GM19238 (cell line): ENCODE data around the gene RPS2.

Experiments used
- DNase-seq: peaks from one replicate; pipeline ENCODE4 v3.0.0; 2011; ENCODE audit warnings: low spot score; ENCODE audit not compliant: insufficient read length

The RPS2 gene

DNA sequence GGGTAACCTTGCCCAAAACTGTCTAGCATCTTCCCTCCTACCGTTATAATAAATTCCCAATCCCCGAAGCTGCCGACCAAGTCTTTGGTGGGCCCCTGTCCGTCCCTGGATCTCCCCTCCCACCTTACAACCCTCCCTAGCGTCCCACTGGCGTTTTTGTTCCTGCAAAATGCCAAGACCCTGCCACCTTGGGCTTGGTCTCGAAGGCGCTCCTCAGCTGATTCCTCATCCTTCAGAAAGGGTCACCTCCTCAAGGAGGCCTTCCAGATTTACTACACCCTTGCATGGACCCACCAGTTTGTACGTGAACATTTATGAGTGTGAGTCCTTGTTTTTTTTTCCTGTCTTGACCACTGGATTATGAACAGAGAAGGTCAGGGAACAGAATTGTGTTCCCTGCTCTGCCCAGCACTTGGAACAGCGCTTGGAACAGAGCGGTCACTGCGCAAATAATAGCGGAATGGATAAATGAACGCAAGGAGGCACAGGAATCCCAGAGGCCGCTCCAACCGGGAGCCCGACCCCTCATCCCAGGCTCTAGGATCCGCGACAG is 18.4 kb upstream of the RPS2 start:
- no peak for DNase-seq

DNA sequence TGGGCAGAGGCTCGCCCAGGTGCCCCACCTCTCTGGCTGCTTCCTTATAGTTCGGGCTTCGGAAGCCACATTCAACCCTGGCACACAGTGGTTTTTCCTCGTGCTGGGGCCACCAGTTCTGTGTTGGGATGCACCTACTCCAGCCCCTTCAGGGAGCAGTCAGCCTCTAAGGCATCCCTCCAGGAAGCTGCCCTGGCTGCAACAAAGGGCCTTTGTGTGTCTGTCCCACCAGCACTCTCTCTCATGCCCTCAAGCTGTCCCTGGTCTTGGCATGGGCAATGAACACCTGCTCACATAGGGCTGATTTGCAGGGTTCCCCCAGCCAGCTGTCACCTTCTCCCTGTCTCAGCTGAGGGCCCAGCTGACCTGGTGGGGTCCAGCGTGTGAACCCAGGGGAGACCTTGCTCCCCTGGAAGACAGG is 17.4 kb upstream of the RPS2 start:
- DNase-seq = no peak

DNA sequence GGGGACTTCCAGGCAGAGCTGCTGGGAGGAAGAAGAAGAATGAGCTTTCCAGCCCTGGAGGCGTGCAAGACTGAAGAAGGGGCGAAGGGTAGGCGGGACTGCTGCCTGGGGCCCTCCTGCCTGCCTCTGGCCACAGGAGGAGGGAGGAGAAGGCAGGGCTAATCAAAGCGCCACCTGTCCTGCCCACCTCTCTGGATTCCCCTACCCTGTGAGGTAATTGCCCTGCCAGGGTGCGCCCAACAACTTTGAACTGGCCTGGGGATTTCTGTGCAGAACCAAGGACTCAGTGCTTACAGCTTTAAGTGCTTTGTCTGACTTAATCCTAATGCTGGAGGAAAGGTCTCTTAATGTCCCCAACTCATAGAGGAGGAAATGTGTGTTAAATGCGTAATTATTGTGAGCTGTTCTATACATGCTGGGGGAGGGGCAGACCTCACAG is 16.8 kb upstream of the RPS2 start, which contains the start of gene NOXO1:
TSS of gene NOXO1 (minus strand) at position 72 of the 439 bp plus-strand sequence. CDS start 290 bp downstream, outside the sequence.
- no peak for DNase-seq

DNA sequence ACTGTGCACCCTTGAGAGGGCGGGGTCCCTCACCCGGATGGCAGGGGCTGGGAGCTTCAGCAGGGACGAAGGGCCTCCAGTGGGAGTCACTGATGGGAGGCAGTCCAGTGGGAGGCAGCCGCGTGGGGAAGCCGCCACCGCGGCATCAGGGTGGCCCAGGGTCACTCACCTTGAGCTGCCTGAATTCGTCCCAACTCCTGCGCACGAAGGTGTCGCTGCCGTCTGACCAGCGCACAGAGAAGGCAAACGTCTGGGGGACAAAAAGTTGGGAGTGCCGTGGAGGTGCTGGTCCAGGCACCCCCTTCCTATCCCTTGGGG is 16.1 kb upstream of the RPS2 start:
- no peak for DNase-seq

DNA sequence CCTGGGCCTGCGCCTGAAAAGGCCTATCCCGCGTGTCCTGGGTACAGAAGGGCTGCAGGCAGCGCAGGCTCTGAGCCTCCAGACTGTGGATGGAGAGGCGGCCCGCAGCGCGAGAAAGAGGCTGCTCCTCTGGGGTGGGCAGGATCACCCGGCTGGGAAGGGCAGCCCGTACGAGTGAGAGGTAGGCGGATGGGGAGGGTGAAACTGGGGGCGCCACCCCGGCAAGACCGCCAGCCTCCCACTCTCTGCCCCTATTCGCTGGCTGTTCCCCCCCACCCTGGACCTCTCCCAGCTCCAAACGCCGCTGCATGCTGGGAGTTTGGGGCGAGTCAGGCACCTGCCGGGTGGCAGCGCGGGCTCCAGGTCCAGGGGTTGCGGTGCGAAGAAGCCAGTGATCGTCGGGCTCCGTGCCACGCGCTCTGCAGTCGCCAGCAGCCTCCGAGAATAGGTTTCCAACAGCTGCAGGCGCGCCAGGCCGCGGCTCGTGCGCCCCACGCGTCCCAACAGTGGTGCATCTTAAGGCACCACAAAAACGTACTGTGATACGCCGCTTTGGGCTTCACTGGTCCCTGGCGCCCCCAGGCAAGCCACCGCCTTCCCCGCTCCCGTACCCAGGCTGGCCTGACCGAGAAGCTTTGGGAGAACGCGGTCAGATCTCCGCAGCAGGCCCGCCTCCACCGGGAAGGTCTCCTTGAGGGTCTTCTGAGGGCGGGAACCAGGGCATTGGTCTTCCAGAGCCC is 15.6 kb upstream of the RPS2 start:
- DNase-seq = no peak

DNA sequence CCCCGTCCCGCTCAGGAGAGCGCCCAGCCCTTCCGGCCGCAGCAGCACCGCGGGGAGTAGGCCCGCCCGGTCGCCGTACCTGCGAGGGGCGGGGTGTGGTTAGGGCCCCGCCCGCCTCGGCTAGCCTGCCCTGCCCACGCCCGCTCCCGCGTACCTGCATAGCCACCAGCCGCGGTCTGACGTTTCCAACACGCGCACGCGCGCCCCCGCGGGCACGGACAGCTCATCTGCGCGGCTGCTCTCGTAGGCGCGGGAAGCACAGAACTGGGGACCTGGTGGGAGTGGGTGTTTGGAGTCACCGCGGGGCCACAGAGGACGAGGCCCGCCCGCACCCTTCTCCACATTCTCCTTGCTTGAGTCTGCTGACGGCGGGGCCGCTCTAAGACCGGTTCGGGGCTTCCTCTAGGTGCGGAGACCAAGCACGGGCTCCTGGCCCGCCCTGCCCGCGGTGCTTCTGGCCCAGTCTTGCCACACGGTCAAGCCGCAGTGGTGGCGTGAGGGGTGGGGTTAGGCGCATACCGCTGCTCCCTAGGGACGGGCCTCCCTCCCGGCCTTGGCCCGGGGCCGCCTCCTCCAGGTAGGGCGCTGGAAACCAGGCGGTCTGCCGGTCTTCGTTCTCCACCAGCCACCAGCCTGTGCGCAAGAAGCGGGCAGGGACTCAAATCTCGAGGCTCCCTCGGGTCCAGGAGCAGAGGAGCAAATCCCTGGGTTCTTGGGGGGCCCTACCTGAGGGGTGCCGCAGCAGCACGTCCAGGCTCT is 14.8 kb upstream of the RPS2 start:
- no peak for DNase-seq

DNA sequence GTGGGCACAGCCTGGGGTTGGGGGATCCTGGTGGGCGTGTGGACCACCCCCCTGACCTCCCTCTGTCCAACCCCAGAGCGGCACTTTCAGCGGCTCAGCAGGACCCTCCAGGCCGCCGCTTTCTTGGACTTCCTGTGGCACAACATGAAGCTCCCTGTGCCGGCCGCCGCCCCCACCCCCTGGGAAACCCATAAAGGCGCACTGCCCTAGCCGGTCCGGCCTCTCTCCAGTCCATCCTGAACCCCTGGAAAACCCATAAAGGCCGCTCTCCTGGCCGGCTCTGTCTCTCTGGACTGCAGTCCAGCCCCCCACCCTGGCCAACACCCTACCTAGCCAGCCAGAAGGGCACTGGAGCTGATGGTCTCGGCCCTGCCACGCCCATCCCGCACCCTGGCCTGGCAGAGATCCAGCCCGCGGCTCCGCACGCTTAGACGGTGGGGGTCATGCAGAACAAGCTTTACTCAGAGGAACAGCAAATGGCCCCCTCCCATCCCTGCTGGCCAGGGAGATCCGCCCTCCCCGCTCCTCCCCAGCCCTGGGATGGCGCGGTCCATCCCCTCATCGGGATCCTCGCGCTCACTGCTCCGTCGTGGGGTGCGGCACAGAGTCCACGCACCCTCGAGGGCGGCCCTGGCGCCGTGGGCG is 14.0 kb upstream of the RPS2 start:
- DNase-seq = no peak

DNA sequence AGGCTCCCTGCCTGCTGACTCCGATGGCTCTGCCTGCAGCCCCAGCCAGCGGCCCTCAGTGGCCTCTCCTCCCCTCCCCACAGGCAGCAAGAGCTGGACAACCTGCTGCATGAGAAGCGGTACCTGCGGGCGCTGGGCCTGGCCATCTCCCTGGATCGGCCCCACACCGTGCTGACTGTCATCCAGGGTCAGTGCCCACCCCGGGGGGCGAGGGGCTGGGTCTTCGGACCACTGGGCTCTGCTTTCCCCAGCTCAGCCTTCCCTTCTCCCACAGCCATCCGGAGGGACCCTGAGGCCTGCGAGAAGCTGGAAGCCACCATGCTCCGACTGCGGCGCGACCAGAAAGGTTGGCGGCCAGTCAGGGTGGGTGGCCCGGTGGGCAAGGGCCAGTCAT is 13.2 kb upstream of the RPS2 start:
- DNase-seq = no peak

DNA sequence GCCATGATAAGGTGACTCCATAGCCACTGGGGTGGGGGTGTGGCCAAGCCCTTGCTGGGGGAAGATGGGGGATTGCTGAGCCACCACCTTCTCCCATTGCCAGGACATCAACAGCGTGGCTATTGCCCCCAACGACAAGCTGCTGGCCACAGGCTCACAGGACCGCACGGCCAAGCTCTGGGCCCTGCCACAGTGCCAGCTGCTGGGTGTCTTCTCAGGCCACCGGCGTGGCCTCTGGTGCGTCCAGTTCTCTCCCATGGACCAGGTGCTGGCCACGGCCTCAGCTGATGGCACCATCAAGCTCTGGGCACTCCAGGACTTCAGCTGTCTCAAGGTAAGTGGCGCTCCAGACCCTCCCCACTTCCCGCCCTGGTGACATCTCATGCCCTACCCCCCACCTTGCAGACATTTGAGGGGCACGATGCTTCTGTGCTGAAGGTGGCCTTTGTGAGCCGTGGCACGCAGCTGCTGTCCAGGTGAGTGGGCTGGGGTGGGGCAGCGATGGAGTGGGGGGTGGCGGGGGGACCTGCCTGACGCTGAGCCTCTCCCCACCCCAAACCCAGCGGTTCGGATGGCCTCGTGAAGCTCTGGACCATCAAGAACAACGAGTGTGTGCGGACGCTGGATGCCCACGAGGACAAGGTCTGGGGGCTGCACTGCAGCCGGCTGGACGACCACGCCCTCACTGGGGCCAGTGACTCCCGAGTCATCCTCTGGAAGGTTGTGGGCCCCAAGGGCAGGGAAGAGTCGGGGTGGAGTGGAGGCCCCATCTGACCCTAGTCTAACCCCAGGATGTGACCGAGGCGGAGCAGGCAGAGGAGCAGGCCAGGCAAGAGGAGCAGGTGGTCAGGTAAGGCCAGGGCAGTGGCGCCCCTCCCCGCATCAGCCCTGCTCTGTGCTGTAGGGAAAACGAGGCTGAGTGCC is 12.6 kb upstream of the RPS2 start:
- no peak for DNase-seq

DNA sequence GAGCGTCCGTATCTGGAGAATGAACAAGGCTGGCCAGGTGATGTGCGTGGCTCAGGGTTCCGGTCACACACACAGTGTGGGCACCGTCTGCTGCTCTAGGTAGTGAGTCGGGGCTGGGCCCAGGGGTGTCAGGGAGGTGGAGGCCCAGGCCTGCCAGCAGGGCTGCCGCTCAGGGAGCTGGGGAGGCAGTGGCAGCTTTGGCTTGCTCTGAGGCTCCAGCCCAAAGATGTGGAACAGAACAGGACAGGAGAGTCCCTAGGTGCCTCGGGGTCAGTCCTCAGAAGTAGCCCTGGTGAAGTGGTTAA is 11.5 kb upstream of the RPS2 start:
- DNase-seq = no peak

DNA sequence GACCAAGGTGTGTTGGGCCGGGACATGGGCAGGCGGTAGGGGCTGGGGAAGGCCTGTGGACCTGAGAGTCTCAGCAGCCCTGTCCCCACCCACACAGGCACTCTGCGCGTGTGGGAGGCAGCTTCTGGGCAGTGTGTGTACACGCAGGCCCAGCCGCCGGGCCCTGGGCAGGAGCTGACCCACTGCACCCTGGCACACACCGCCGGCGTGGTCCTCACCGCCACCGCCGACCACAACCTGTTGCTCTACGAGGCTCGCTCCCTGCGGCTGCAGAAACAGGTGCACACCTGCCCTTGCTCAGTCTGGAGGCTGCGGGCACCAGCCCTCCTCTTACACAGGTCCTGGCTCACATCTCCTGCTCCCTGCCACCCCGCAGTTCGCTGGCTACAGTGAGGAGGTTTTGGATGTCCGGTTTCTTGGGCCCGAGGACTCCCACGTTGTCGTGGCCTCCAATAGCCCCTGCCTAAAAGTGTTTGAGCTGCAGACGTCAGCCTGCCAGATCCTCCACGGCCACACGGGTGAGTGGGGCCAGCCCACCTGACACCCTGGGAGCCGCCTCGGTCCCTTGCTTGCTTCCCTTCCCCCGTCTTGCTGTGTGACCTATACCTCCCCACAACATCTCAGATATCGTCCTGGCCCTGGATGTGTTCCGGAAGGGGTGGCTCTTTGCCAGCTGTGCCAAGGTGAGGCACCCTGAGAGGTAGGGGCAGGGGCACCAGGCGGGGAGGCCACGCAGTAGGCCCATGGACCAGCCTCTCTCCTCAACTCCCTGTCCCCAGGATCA is 11.0 kb upstream of the RPS2 start:
- DNase-seq = no peak

DNA sequence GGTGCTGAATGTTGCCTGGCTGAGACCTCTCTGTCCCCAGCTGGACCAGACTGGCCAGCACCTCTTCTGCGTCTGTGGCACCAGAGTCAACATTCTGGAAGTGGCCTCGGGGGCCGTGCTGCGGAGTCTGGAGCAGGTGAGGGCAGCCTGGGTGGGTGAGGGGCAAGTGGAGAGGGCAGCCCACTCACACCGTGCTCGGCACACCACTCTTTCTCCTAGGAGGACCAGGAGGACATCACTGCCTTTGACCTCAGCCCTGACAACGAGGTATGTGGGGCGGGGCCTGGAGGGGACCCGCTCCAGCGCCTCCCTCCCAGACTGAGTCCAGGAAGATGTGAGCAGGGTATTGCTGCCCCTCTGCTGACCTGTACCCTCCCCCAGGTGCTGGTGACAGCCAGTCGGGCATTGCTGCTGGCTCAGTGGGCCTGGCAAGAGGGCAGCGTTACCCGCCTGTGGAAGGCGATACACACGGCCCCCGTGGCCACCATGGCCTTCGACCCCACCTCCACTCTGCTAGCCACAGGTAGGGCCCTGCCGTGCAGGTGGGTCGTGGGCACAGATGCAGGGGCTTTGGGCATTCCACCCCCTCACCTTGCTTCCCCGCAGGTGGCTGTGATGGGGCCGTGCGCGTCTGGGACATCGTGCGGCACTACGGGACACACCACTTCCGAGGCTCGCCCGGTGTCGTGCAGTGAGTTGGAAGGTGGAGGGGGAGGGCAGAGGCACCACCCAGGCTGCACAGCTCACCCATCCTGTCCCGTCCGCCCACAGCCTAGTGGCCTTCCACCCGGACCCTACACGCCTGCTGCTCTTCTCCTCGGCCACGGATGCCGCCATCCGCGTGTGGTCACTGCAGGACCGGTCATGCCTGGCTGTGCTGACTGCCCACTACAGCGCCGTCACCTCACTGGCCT is 9.8 kb upstream of the RPS2 start:
- no peak for DNase-seq

DNA sequence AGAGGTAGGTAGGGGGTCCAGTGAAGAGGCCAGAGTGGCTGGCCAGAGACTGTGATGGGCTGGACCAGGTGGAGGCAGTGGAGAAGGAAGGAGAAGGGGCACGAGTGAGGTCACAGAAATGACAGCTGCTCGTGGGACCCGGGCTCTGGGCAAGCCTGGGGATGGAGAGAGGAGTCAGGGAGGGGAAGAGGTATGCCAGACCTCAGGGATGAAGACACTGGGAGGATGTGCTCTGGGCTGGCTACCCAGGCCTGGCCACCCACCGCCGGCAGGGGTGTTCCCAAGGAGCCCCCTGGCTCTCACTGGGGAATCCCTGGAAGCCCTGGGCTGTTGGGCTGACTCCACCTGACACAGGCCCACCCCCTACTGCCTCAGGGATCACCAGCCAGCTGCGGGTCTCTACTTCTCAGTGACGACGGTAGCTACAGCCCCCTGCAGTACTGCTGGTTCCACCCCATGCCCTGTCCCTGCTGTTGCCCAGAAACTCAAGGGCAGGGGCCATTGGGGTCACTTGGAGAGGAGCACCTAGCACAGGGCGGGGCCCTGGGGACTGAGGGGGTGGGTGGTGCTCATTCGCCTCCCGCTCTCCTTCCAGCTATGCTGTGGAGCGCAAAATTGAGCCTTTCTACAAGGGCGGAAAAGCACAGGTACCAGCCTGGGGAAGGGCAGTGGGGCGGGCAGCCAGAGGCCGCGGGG is 9.0 kb upstream of the RPS2 start:
- DNase-seq = no peak

DNA sequence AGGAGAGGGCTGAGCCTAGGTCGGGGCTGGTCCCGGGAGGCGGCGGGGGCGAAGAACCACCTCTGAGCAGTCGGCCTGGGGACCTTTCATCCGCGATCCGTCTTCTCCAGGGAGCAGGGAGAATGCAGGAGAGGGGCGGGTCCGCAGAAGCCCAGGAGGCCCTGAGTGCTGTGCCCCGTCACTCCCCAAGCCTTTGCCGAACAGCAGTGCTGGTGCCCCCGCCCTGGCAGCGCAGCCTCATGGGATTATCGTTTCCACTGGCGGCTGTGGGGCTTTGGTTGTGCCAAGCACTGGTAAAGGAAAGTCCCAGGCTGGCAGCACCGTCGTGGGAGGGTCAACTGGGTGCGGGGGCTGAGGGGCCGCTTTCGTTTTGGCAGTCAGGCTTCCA is 7.9 kb upstream of the RPS2 start:
- no peak for DNase-seq

DNA sequence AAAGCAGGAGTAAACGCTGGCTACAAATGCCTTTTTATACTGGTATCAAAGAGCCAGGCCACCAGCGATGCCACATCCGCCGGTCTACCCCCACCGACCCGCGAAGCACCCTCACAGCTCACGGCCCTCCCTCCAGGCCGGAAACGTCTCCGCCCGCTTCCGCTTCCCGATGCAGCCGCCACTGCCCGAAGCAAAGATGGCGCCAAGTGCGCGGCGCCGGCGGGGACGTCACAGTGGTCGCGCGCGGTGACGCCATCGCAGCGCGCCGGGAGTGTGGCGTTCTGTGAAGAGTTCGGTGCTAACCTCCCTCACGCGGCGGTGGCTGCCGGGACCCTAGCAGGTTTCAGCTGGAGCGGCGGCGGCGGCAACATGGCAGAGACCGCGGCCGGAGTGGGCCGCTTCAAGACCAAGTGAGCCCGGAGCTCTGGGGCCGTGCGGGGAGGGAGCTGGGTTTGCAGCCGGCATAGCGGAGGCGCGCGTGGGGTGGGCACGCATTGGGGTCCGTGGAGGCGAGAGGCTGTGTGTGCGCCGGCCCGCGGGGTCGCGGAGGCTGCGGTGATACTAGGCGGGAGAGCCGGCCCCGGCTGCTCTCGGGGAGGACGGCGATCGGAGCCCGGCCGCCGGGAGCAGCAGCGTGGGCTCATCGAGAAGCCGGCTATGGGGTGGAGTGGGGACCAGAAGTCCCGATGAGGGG is 7.3 kb upstream of the RPS2 start, which contains the start of gene TBL3:
TSS of gene TBL3 (plus strand) at position 258 of the 694 bp plus-strand sequence. CDS start at position 370, 112 bp downstream.
- DNase-seq = peak; percentile 100

DNA sequence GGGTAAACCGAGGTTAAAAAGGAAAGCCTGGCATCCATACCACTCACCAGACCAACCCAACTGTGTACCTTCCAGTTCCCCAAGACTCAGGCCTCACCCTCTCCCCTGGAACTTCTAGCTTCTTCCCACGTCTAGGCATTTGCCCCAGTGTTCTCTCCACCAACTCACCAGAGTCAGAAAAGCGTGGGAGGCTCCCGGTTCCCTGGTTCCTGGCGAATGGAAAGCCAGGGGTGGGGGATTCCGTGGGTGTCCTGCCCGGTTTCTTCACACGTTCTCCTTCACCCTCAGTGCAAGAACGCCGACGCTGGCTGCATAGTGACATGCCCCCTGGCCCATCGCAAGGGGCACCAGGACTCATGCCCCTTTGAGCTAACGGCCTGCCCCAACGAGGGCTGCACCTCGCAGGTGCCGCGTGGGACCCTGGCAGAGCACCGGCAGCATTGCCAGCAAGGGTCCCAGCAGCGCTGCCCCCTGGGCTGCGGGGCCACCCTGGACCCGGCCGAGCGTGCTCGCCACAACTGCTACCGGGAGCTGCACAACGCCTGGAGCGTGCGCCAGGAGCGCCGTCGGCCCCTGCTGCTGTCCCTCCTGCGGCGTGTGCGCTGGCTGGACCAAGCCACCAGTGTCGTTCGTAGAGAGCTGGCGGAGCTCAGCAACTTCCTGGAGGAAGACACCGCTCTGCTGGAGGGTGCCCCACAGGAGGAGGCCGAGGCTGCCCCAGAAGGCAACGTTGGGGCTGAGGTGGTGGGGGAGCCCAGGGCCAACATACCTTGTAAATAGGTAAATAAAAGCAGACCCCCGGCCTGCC is 3.7 kb upstream of the RPS2 start:
- DNase-seq = no peak

DNA sequence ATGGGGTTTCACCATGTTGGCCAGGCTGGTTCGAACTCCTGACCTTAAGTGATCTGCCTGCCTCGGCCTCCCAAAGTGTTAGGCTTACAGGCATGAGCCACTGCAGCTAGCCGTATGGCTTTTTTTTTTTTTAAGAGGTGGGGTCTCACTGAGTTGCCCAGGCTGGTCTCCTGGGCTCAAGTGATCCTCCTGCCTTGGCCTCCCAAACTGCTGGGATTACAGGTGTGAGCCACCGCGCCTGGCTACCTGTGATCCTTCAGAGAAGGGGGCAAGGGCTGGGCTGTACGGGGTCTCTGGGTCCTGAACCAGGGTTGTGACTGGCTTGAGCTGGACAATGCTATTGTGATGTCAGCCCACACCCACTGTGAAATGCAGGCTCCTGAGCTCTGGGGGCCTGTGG is 1.8 kb upstream of the RPS2 start, which contains the start of gene RNF151:
TSS of gene RNF151 (plus strand) at position 397 of the 400 bp plus-strand sequence. CDS start 26 bp downstream, outside the sequence.
- DNase-seq = no peak
